ENCODE results near the gene TPBGL.

GRCh38 chr11:75237050-75237449 is 3.5 kb upstream of the TPBGL start:
- no peak for TF ChIP-seq EZH2 (IDR thresholded peaks at IDR 0.05; ENCODE audit: low read length, unreplicated experiment)
- no peak for TF ChIP-seq CTCF (conservative IDR thresholded peaks at IDR 0.05; ENCODE audit: low read depth, low read length)
- no peak for TF ChIP-seq EZH2phosphoT487 (IDR thresholded peaks at IDR 0.05; ENCODE audit: borderline replicate concordance, low read length)

Data from PC-3 (cell line).